Uterus (tissue), 2 donors: Measurements from ENCODE around the gene MYPN.

ENCODE experiments used
- POLR2A ChIP-seq, 2 donors: fragments of 450-650 bp; IDR thresholded peaks; one replicate each; pipeline ENCODE4 v1.6.1; 2016; ENCODE audit warnings: antibody characterized with exemption in 2 of 2, mild to moderate bottlenecking in 1 of 2, moderate library complexity in 1 of 2
- TF ChIP-seq, protein P1 (sequence below), 4 experiments: fragments of 200-600 bp in 2 of 4; fragments of 450-650 bp in 2 of 4; sonication (generic) in 2 of 4; IDR thresholded peaks; one replicate each; pipeline ENCODE4 v1.5.1; 2016 to 2019; ENCODE audit warnings: antibody characterized with exemption in 4 of 4, mild to moderate bottlenecking in 2 of 4, moderate library complexity in 1 of 4

DNA sequence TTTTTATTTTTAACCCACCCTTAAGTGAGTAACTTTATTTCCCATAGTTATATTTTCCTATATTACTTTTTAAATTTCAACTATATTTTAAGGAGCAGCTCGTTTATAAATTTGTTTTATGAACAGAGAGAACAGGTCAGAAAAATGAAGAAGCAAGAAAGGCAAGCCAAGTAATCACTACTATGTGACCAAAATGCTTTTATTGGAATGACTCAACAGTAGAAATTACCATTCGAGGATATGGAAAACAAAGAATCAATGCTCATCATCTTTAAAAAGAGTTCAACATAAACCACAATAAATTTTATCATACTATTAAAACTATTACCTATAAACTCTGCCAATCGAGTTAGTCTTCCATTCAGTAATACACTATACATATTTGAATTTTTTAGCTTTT lies 41.8 kb upstream of the MYPN start:
- TF ChIP-seq, protein P1, sequence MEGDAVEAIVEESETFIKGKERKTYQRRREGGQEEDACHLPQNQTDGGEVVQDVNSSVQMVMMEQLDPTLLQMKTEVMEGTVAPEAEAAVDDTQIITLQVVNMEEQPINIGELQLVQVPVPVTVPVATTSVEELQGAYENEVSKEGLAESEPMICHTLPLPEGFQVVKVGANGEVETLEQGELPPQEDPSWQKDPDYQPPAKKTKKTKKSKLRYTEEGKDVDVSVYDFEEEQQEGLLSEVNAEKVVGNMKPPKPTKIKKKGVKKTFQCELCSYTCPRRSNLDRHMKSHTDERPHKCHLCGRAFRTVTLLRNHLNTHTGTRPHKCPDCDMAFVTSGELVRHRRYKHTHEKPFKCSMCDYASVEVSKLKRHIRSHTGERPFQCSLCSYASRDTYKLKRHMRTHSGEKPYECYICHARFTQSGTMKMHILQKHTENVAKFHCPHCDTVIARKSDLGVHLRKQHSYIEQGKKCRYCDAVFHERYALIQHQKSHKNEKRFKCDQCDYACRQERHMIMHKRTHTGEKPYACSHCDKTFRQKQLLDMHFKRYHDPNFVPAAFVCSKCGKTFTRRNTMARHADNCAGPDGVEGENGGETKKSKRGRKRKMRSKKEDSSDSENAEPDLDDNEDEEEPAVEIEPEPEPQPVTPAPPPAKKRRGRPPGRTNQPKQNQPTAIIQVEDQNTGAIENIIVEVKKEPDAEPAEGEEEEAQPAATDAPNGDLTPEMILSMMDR (IDR thresholded peaks at IDR 0.05) = no peak
- no peak for TF ChIP-seq POLR2A (IDR thresholded peaks at IDR 0.05)
